K562 (cell line): ENCODE data around the gene SLC38A10. TPM values are rescaled to one million over a fixed set of nuclear protein-coding genes. Genes with fewer than 3 reads are reported as not detected.

Source experiments
- ATAC-seq: fragments of 200-7000 bp; cut with Tn5 transposase; 3 replicates; pipeline ENCODE4 v1.9.1; 2020; ENCODE audit warnings: moderate library complexity
- BruUV-seq: library from RNA; stranded (reverse); fragments of 400-500 nt; replicated peaks from 2 replicates; lab custom pipeline; 2021; lab: Mats Ljungman, UMichigan
- CTCF ChIA-PET: fragments of 300-600 bp; formaldehyde crosslinking; extraction: SDS; loops from one replicate; lab custom pipeline; 2021; ENCODE audit warnings: low intra/inter-chr PET ratio; lab: Yijun Ruan, JAX
- POLR2A ChIA-PET: fragments of 300-600, 350-650 bp; sonication (Branson Sonifier 250); formaldehyde crosslinking; extraction: SDS; loops from one replicate; lab custom pipeline; 2021; ENCODE audit warnings: antibody characterized with exemption, inconsistent platforms; lab: Yijun Ruan, JAX
- DNase-seq, 4 experiments: peaks; one replicate each; pipeline versions ENCODE4 v3.0.0 to v3.0.0-alpha.2; 2011 to 2018; ENCODE audit warnings: low spot score in 3 of 4, mixed read lengths in 3 of 4; ENCODE audit errors: extremely low read depth in 1 of 4
- FAIRE-seq: peaks from 2 replicates; lab custom pipeline; 2011; peaks lifted over from hg19 to GRCh38; lab: Jason Lieb, UNC
- H2AFZ ChIP-seq: 2 replicates; pipeline ENCODE4 v1.6.0; 2011; ENCODE audit warnings: low read depth, low read length, control low read depth, inconsistent platforms
- H3K27ac ChIP-seq: fragments of 200-600 bp; 3 replicates; pipeline ENCODE4 v1.8.0; 2011; ENCODE audit warnings: low read depth, mild to moderate bottlenecking, control low read depth, inconsistent platforms, low read length, moderate library complexity, mixed read lengths; ENCODE audit errors: extremely low read depth
- H3K27me3 ChIP-seq, 2 experiments: fragments of 300-600 bp in 1 of 2; 2 replicates in 1 of 2; 3 replicates in 1 of 2; pipeline versions ENCODE4 v1.6.0 to v1.8.0; 2011; ENCODE audit warnings: inconsistent platforms in 2 of 2, low read length in 2 of 2, mild to moderate bottlenecking in 1 of 2, mixed read lengths in 1 of 2, moderate library complexity in 1 of 2; ENCODE audit not compliant: control insufficient read depth in 2 of 2, insufficient read depth in 2 of 2
- H3K36me3 ChIP-seq: fragments of 300-600 bp; 3 replicates; pipeline ENCODE4 v1.8.0; 2011; ENCODE audit warnings: mild to moderate bottlenecking, low read length, inconsistent platforms; ENCODE audit not compliant: control insufficient read depth, insufficient read depth
- H3K4me1 ChIP-seq, 2 experiments: fragments of 200-600 bp in 1 of 2; replicated peaks in 1 of 2; 2 replicates in 1 of 2; 3 replicates in 1 of 2; pipeline versions ENCODE4 v1.5.1 to v1.8.0; 2011; ENCODE audit warnings: inconsistent platforms in 2 of 2, low read length in 2 of 2, mild to moderate bottlenecking in 1 of 2, mixed read lengths in 1 of 2, moderate library complexity in 1 of 2; ENCODE audit not compliant: control insufficient read depth in 2 of 2, insufficient read depth in 2 of 2
- H3K4me2 ChIP-seq: 2 replicates; pipeline ENCODE4 v1.6.1; 2011; ENCODE audit warnings: low read length, control low read depth, inconsistent platforms, mixed read lengths; ENCODE audit not compliant: insufficient read depth
- H3K4me3 ChIP-seq: fragments of 200-600 bp; sonication (generic), shearing (Covaris generic); 2 replicates; pipeline ENCODE4 v1.5.1; 2016; ENCODE audit warnings: control low read depth, inconsistent platforms
- H3K79me2 ChIP-seq: fragments of 200-600 bp; 3 replicates; pipeline ENCODE4 v1.8.0; 2011; ENCODE audit warnings: low read length, inconsistent platforms; ENCODE audit not compliant: control insufficient read depth, insufficient read depth
- H3K9ac ChIP-seq, 2 experiments: 2 replicates each; pipeline versions ENCODE4 v1.6.0 to v1.6.1; 2011; ENCODE audit warnings: low read depth in 2 of 2, low read length in 2 of 2, control low read depth in 1 of 2, inconsistent platforms in 1 of 2, mild to moderate bottlenecking in 1 of 2, mixed read lengths in 1 of 2; ENCODE audit not compliant: insufficient read depth in 1 of 2
- H3K9me1 ChIP-seq: one replicate; pipeline ENCODE4 v1.6.0; 2011; ENCODE audit warnings: inconsistent platforms, mild to moderate bottlenecking, low read length, moderate library complexity; ENCODE audit not compliant: control insufficient read depth, insufficient read depth
- H3K9me3 ChIP-seq: replicated peaks from 2 replicates; pipeline ENCODE4 v1.5.1; 2011; ENCODE audit warnings: low read depth, low read length, inconsistent platforms; ENCODE audit not compliant: control insufficient read depth, insufficient read depth
- H4K20me1 ChIP-seq: replicated peaks from 2 replicates; pipeline ENCODE4 v1.6.1; 2011; ENCODE audit warnings: low read length, inconsistent platforms, mixed read lengths; ENCODE audit not compliant: control insufficient read depth, insufficient read depth
- BCL6 ChIP-seq: fragments of 250-450 bp; sonication (Bioruptor Pico); IDR thresholded peaks from 2 replicates; pipeline ENCODE4 v1.4.0; 2020
- CBX3 ChIP-seq, 2 experiments: IDR thresholded peaks; 1 replicate in 1 of 2; 2 replicates in 1 of 2; pipeline ENCODE4 v1.6.1; 2012; ENCODE audit warnings: inconsistent platforms in 2 of 2, low read length in 2 of 2, borderline replicate concordance in 1 of 2, control low read depth in 1 of 2
- CBX8 ChIP-seq: fragments of 200-600 bp; sonication (generic); IDR thresholded peaks from 2 replicates; pipeline ENCODE4 v1.6.1; 2012; ENCODE audit warnings: borderline replicate concordance, mixed run types, low read depth, mild to moderate bottlenecking, moderate library complexity, mixed read lengths, low read length, control low read depth, inconsistent platforms; ENCODE audit not compliant: poor library complexity, severe bottlenecking; ENCODE audit errors: extremely low read depth
- DACH1 ChIP-seq: fragments of 450-650 bp; IDR thresholded peaks from 2 replicates; pipeline ENCODE4 v1.6.1; 2018; ENCODE audit not compliant: partially characterized antibody
- GABPB2 ChIP-seq: fragments of 250-450 bp; sonication (Bioruptor Pico); conservative IDR thresholded peaks from 2 replicates; pipeline ENCODE4 v1.5.1; 2021; ENCODE audit warnings: mild to moderate bottlenecking
- MIER1 ChIP-seq: fragments of 450-650 bp; IDR thresholded peaks from 2 replicates; pipeline ENCODE4 v1.6.1; 2016; ENCODE audit warnings: antibody characterized with exemption, mild to moderate bottlenecking, low read depth
- POU5F1 ChIP-seq: fragments of 150-350 bp; IDR thresholded peaks from 2 replicates; pipeline ENCODE4 v1.6.1; 2014; ENCODE audit warnings: borderline replicate concordance, low read length, low read depth, mild to moderate bottlenecking; ENCODE audit not compliant: partially characterized antibody
- RBM25 ChIP-seq: fragments of 200-400 bp; formaldehyde crosslinking; IDR thresholded peaks from 2 replicates; pipeline ENCODE4 v1.6.1; 2018; ENCODE audit warnings: low read length, low read depth, moderate library complexity; ENCODE audit not compliant: severe bottlenecking
- SAFB ChIP-seq: fragments of 200-400 bp; formaldehyde crosslinking; IDR thresholded peaks from 2 replicates; pipeline ENCODE4 v1.6.1; 2017; ENCODE audit warnings: low read depth, low read length, borderline replicate concordance
- SOX6 ChIP-seq: fragments of 450-650 bp; IDR thresholded peaks from 2 replicates; pipeline ENCODE4 v1.6.1; 2014; ENCODE audit warnings: mild to moderate bottlenecking
- STAT5A ChIP-seq: IDR thresholded peaks from 2 replicates; pipeline ENCODE4 v1.6.1; 2012; ENCODE audit warnings: low read length, inconsistent platforms, borderline replicate concordance
- TCFL5 ChIP-seq: fragments of 250-450 bp; sonication (Bioruptor Pico); conservative IDR thresholded peaks from 2 replicates; pipeline ENCODE4 v1.6.1; 2021; ENCODE audit warnings: mild to moderate bottlenecking, moderate library complexity, matching md5 sums
- TSC22D4 ChIP-seq: fragments of 450-650 bp; IDR thresholded peaks from 2 replicates; pipeline ENCODE4 v1.6.1; 2016; ENCODE audit warnings: missing genetic modification characterization, missing biosample characterization, control low read depth
- ZC3H11A ChIP-seq: IDR thresholded peaks from 2 replicates; pipeline ENCODE4 v1.6.1; 2012; ENCODE audit warnings: low read depth, low read length, improper control_type of control experiment
- ZNF165 ChIP-seq: fragments of 250-450 bp; sonication (Bioruptor Pico); IDR thresholded peaks from 2 replicates; pipeline ENCODE4 v1.4.0; 2020; ENCODE audit warnings: borderline replicate concordance
- ZNF507 ChIP-seq: conservative IDR thresholded peaks from 2 replicates; pipeline ENCODE4 v1.6.1; 2017; ENCODE audit warnings: missing genetic modification characterization, missing compliant biosample characterization
- ZNF589 ChIP-seq: fragments of 200-800 bp; sonication (Bioruptor generic); IDR thresholded peaks from 2 replicates; pipeline ENCODE4 v1.6.1; 2016; ENCODE audit warnings: low read depth, missing genetic modification characterization, missing compliant biosample characterization
- WGBS: fragments of 100-300 bp; shearing (Covaris generic); methylation state at CpG from one replicate; pipeline ENCODE4 v1.1.6; 2016; ENCODE audit warnings: low coverage, mixed read lengths; ENCODE audit not compliant: insufficient coverage; ENCODE audit errors: missing lambda C conversion rate; 5-methylcytosine and 5-hydroxymethylcytosine counted together
- in situ Hi-C: fragments of 300-500 bp; cut with MboI; formaldehyde crosslinking; loops from 4 replicates; pipeline ENCODE4 v1.15.0; 2018; ENCODE audit warnings: inconsistent platforms, mixed read lengths
- intact Hi-C: fragments of 100-400 bp; cut with micrococcal nuclease; formaldehyde crosslinking; loops from 2 replicates; pipeline ENCODE4 v1.14.2; 2022
- polyA plus RNA-seq, 8 experiments: library from polyadenylated mRNA; depleted of rRNA in 4 of 8; stranded (reverse) in 5 of 8; unstranded in 3 of 8; fragments of >200 nt; fragmentation: Nextera tagmentation in 2 of 8; fragmentation: Illumina TruSeq in 1 of 8; extraction: Ambion mirVana in 2 of 8; extraction: Trizol in 1 of 8; gene quantifications; 2 replicates each; pipeline versions ENCODE4 v1.2.1 to v1.2.3, GENCODE V29; 2011 to 2014; ENCODE audit warnings: inconsistent platforms in 1 of 8, missing spikeins in 1 of 8
- total RNA-seq, 7 experiments: library from RNA; depleted of rRNA in 6 of 7; stranded (reverse); fragments of >200 nt in 6 of 7; fragmentation: Illumina TruSeq in 2 of 7; extraction: Trizol in 2 of 7; gene quantifications; 2 replicates each; pipeline versions ENCODE4 v1.2.1 to v1.2.3, GENCODE V29; 2011 to 2021; ENCODE audit warnings: low replicate concordance in 1 of 7
- TF ChIP-seq, protein P1 (sequence below), 3 experiments: fragments of 200-800 bp in 1 of 3; sonication (Bioruptor generic) in 1 of 3; sonication (generic) in 1 of 3; formaldehyde crosslinking in 1 of 3; IDR thresholded peaks; 2 replicates each; pipeline versions ENCODE4 v1.6.1 to v1.8.0; 2016 to 2022; ENCODE audit warnings: mild to moderate bottlenecking in 2 of 3, missing compliant biosample characterization in 2 of 3, missing genetic modification characterization in 2 of 3, missing genetic modification reagents in 1 of 3
- TF ChIP-seq, protein P2 (sequence below), 2 experiments: fragments of 450-650 bp in 1 of 2; sonication (generic) in 1 of 2; formaldehyde crosslinking in 1 of 2; IDR thresholded peaks in 1 of 2; conservative IDR thresholded peaks in 1 of 2; 2 replicates each; pipeline versions ENCODE4 v1.6.1 to v1.8.1; 2016 to 2023; ENCODE audit warnings: mild to moderate bottlenecking in 2 of 2, moderate library complexity in 2 of 2, inconsistent platforms in 1 of 2, missing genetic modification reagents in 1 of 2

SLC38A10 gene
- total and polyA plus RNA-seq, 9 of the 15 experiments (the other 6 are each of a cell fraction or from before 2014, with no cell fraction given): 0.45 to 54.2 (median 13.8) TPM

DNA sequence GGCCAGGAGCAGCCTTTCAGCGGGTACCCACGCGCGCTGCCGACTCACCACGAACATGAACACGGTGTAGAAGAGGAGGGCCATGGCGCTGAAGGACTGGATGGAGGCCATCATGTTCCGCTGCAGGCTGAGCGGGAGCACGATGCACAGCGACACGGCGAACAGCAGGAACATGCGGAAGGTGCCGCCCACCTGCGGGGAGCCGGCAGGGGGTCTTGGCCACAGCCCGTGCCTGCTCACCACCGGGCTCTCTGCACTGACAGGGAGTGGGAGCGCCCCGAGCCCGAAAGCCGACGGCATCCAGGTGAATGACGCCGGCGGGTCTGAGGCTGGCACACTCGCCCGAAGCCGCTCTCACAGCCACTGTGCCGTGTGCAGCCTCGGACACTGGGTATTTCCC, 13.0 kb downstream of the SLC38A10 start:
- no peaks in the 10 kb centered on the region for H3K9me3 ChIP-seq
- no peak overlapping the region for H2AFZ ChIP-seq
- H3K4me3 ChIP-seq: no peak overlapping the region
- intact Hi-C loops: no loop called here
- H3K9me1 ChIP-seq: no peaks in the 10 kb centered on the region
- H3K27me3 ChIP-seq: no peaks in the 10 kb centered on the region
- peaks cover 57% of the 10 kb centered on the region; the same call in 1 of the 3 replicates for H3K36me3 ChIP-seq
- WGBS: 94% methylated on average over 30 of the region's 33 CpGs
- ChIA-PET POLR2A (no interaction called here), CTCF (no interaction called here)
- H3K9ac ChIP-seq: no peak overlapping the region
- FAIRE-seq: no peak
- ATAC-seq: no peak
- H3K27ac ChIP-seq: no peak overlapping the region
- TF ChIP-seq DACH1: no peak
- no peak for TF ChIP-seq SOX6
- TF ChIP-seq ZNF507 (tag): no peak
- TF ChIP-seq CBX8: no peak
- no peak for TF ChIP-seq ZC3H11A
- no peak for TF ChIP-seq STAT5A
- TF ChIP-seq RBM25: no peak
- TF ChIP-seq, protein P1, sequence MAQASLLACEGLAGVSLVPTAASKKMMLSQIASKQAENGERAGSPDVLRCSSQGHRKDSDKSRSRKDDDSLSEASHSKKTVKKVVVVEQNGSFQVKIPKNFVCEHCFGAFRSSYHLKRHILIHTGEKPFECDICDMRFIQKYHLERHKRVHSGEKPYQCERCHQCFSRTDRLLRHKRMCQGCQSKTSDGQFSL (CRISPR knock-in tag; IDR thresholded peaks at IDR 0.05): no peak
- TF ChIP-seq, protein P1 (tag; IDR thresholded peaks at IDR 0.05): no peak
- no peak for TF ChIP-seq ZNF589 (CRISPR knock-in tag)
- TF ChIP-seq SAFB: no peak
- no peak for TF ChIP-seq CBX3 (IDR thresholded peaks at IDR 0.05; ENCODE audit: borderline replicate concordance in 1 of 2, low read length in 2 of 2)
- TF ChIP-seq TCFL5 (CRISPR knock-in tag): no peak
- no peak for TF ChIP-seq BCL6
- no peak for TF ChIP-seq ZNF165 (CRISPR knock-in tag)
- no peak for TF ChIP-seq POU5F1
- TF ChIP-seq MIER1: no peak
- no peak for TF ChIP-seq GABPB2 (CRISPR knock-in tag)
- TF ChIP-seq, protein P2, sequence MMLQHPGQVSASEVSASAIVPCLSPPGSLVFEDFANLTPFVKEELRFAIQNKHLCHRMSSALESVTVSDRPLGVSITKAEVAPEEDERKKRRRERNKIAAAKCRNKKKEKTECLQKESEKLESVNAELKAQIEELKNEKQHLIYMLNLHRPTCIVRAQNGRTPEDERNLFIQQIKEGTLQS (IDR thresholded peaks at IDR 0.05): no peak
- TF ChIP-seq, protein P2 (CRISPR knock-in tag; conservative IDR thresholded peaks at IDR 0.05): no peak
- no peak for TF ChIP-seq TSC22D4 (tag)
- no peak for DNase-seq
- in situ Hi-C loops: no loop called here
- H3K4me1 ChIP-seq: peaks cover 17 to 58% of the 10 kb centered on the region in 2 experiments
- no peak overlapping the region for H3K4me2 ChIP-seq
- BruUV-seq: no TSS peak
- H4K20me1 ChIP-seq: no peaks in the 10 kb centered on the region
- peaks cover 22% of the 10 kb centered on the region for H3K79me2 ChIP-seq
